HG03575 (cell line): Measurements from ENCODE around the gene TYW5.

ENCODE experiments used
- ATAC-seq: cut with Tn5 transposase; IDR thresholded peaks from one replicate; pipeline ENCODE4 v1.9.1; 2021; ENCODE audit not compliant: unreplicated experiment, insufficient number of reproducible peaks, low FRiP score; ENCODE audit errors: extremely low read depth

TYW5 gene

GRCh38 chr2:199977984-199978415 lies 22.7 kb upstream of the TYW5 start:
- peak; percentile 54 for ATAC-seq

GRCh38 chr2:199975273-199975895 lies 20.1 kb upstream of the TYW5 start:
- no peak for ATAC-seq

GRCh38 chr2:199973703-199974102 lies 18.4 kb upstream of the TYW5 start:
- ATAC-seq, result no peak

DNA sequence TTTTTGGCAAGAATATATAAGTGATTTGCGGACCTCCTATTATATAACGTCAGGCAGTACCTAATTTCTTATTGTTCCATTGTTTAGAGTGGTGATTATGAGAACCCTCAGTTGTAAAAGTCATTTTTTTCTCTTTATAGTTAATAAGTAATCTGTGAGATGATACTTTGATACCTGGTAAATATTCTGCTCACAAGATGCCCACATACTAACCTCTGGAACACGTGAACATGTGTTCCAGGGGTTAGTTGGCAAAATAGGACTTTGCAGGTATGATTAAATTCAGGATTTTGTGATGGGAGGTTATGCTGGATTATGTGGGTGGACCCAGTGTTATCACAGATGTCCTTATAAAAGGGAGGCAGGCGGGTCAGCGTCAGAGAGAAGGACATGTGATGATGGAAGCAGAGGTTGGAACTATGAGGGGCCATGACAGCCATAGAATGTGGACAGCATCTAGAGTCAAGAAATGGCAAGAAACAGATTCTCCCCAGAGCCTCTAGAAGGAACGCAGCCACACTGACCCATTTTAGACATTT lies 16.9 kb upstream of the TYW5 start:
- ATAC-seq, result no peak

GRCh38 chr2:199968126-199968525 lies 12.8 kb upstream of the TYW5 start:
- no peak for ATAC-seq

DNA sequence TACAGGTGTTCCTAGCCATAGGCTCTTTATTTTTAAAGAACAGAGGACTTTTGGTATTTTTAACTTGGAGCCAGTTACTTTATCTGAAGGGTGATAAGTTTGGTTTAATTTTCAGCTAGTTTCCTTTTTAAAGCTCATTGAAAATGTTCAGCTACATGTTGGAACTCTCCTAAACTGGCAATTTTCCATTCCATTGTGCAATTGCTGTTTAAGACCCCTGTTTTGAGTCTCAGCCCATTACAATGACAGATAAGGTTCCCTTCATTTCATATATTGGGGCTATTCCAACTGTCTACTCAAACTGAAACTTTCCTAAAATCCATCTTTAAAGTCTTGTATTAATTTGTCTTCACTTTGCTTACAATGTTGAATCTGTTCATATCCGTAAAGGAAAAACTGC lies 11.7 kb upstream of the TYW5 start:
- no peak for ATAC-seq

- no peak for ATAC-seq
Measured at GRCh38 chr2:199966405-199966804, 11.1 kb upstream of the TYW5 start.

DNA sequence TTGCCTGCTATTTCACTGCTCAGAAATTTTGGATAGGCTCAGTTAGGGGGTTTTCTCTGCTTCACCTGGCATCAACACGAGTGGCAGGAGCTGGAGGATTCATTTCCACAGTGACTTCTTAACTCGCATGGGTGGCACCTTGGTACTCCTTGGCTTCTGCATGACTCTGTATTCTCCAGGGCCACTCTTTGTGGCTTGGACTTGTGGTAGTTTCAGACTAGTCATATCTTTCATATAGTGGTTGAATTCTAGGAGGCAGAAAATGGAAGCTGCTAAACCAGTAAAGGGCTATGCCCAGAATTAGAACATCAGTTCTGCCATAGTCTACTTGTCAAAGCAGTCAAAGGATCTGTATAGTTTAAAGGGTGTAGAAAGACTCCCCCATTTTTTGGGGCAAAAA lies 6.9 kb upstream of the TYW5 start:
- ATAC-seq, result no peak

DNA sequence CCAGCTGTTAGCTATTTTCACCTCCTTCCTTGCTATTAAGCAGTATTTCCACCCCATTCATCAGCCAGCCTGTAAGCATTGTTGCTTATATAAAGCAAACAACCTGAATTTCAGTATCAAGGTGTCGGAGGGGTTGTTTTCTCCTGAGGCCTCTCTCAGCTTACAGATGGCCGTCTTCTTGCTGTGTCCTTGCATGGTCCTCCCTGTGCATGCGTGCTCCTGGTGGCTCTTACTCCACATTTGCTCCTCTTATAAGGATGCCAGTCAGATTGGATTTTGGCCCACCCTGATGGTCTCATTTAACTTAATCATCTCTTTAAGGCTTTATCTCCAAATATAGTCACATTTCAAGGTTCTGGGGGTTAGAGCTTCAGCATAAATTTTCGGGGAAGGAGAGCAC lies 2.7 kb upstream of the TYW5 start:
- ATAC-seq, result no peak

DNA sequence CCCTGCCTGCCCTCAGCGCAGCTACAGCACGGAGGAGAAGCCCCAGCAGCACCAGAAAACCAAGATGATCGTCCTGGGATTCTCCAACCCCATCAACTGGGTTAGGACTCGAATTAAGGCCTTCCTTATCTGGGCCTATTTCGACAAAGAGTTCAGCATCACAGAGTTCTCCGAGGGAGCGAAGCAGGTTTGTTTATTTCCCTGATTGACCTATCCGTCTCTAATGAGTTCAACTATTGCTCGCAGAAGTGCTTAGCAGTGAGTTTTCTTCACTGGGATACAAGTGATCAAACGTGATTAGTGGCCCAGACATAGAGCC lies 730 bp upstream of the TYW5 start:
- no peak for ATAC-seq

DNA sequence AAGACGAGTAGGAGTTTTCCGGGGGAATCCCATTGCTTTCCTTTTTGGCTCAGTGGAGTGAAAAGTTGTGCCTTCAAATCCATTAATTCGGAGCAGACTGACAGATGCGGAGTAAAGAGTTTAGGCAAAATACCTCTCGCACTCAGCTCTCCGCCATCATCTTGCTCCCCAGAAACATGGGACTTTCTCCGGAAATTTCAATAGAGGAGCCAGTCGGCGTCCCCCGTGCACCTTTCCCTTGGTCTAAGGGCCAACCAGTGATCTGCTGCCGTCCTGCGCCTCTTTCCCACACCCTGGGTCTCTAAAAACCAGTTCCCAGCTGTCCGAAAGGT lies 318 bp downstream of the TYW5 start:
- ATAC-seq, result peak; percentile 18

DNA sequence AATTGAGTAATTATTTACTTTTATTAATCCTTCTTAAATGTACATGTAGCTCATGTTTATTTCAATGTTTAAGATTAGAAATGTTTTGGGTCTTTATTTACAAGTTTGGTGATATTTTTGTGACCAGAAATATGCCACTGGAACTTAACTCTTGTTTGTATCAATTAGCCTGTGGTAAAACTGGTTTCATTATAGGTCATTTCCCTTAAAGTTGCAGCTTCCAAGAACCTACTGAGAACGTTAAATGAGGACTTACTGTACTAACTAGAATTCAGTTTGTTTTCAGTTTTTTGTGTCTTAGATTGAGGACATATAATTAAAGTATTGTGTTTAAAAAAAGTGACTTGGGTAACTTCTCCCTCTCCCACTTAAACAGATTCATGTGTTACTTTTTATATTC lies 4.3 kb downstream of the TYW5 start:
- no peak for ATAC-seq

DNA sequence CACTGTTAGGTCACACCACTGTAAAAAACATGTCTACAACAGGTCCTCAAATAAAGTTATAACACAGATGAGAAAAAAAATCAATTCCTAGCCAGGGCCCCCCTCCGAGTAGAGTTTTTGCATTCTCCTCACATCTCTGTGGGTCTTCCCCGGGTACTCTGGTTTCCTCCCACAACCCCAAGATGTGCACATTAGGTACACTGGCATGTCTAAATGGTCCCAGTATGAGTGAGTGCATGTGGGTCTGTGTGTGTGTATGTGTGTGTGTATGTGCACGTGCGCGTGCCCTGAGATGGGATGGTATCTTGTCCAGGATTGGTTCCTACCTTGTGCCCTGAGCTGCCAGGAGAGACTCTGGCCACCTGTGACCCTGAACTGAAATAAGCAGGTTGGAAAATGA lies 4.9 kb downstream of the TYW5 start:
- no peak for ATAC-seq

DNA sequence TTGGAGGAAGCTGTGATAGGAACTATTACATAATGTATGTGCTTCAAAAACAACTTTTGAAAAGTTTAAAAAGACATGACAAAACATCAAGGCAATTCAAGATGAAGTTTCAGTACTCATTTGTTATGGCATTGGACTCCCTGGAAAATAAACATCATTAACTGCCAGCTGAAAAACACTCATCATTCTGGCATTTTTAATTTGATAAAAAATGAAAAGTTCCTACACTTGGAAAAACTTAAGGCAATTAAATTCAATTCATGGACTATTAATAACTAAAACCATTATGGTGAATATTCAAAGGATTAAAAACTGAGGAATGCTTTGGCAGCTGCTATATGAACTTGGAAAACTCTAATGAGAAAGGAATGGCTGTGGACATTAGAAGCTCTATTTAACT lies 8.5 kb downstream of the TYW5 start:
- ATAC-seq, result no peak

GRCh38 chr2:199946196-199946595 lies 9.1 kb downstream of the TYW5 start:
- no peak for ATAC-seq

DNA sequence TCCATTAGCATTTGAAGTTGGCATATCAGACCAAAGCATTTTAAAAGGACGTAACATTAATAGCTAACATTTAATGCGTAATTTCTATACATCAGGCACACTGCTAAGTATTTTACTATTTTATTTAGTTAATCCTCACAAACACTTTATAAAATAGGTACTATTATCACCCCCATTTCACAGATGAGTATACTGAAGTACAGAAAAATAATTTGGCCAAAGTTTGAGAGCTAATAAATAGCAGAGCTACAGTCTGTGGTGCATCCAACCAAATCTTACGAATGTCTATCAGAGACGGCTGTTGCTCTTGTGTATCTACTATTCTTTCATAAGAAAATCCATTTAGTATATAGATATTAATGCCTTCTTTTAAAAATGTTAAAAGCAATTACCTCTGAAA lies 11.9 kb downstream of the TYW5 start:
- no peak for ATAC-seq

- no peak for ATAC-seq
Measured at GRCh38 chr2:199940373-199940772, 14.9 kb downstream of the TYW5 start.

DNA sequence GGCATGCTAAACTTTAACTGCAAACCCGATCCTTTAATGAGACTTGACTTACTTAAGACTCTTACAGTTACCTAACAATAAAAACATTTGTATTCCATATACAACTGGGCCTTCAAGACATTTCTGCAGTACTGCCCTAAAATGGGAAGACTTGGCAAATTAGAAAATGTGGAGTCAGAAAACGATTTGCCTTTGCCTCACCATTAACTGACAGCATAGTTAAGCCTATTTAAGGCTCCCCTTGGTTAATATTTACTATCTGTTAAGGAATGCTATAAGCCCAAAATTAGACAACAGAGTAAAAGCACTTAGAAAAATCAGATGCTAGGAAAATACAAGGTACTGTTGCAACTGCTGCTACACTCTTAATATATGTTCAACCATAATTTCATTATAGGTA lies 18.7 kb downstream of the TYW5 start:
- ATAC-seq, result no peak

GRCh38 chr2:199933466-199933865 lies 21.8 kb downstream of the TYW5 start:
- no peak for ATAC-seq

- no peak for ATAC-seq
Measured at GRCh38 chr2:199932312-199932855, 22.9 kb downstream of the TYW5 start.

GRCh38 chr2:199929262-199929661 lies 26.0 kb downstream of the TYW5 start:
- no peak for ATAC-seq
